ENCODE measurements around the gene ITGB3BP. TPM values are rescaled to one million over a fixed set of nuclear protein-coding genes. Genes with fewer than 3 reads are reported as not detected.
"Not testable (repeated sequence)": the region's sequence is repeated elsewhere in the genome, so short reads cannot be mapped to it uniquely, and the experiment has no call there.

ITGB3BP gene
- total RNA-seq = 10 to 100 TPM; 20.7 to 29.8 (median 21.3) TPM
- total RNA-seq (2013) = 41.8 TPM

GRCh38 chr1:63522891-63523728, at the start of gene ITGB3BP, which contains the start of gene EFCAB7:
ITGB3BP (minus strand) TSS chr1:63523225; CDS start chr1:63523133, 92 bp downstream.
EFCAB7 (plus strand) TSS chr1:63523525; CDS start chr1:63525573, 2,048 bp downstream.
- H3K4me3 Mint-ChIP-seq = peak within 1 kb of the TSS; percentile 96

GRCh38 chr1:63572686-63573085, 49.7 kb upstream of the ITGB3BP start:
- H3K4me3 Mint-ChIP-seq; H3K27ac Mint-ChIP-seq; intact Hi-C loops (cut with micrococcal nuclease); H3K4me3 ChIP-seq (ENCODE audit: low read length); H3K27ac ChIP-seq (ENCODE audit: low read length); H3K36me3 Mint-ChIP-seq; H3K9me3 Mint-ChIP-seq; H3K4me1 Mint-ChIP-seq; H3K27me3 ChIP-seq (ENCODE audit: control insufficient read depth, insufficient read depth, low read length); H3K36me3 ChIP-seq (ENCODE audit: control insufficient read depth, insufficient read depth, low read length); H3K27me3 Mint-ChIP-seq (ENCODE audit: low read depth in 2 of 2); H3K4me1 ChIP-seq (ENCODE audit: control insufficient read depth, insufficient read depth, low read length); DNase-seq; ATAC-seq; H3K9me3 ChIP-seq (ENCODE audit: control insufficient read depth, insufficient read depth, low read length): not testable (repeated sequence)
- 92% methylated on average over 7 of the region's 8 CpGs for WGBS (ENCODE audit: insufficient coverage)

More at GRCh38 chr1:63522891-63523728, at the start of gene ITGB3BP, which contains the start of gene EFCAB7:
- Mint-ChIP-seq H3K36me3 (no peaks in the 10 kb centered on the region), H3K9me3 (no peaks in the 10 kb centered on the region), H3K4me1 (peaks cover 19 to 25% of the 10 kb centered on the region in 2 donors), H3K27me3 (ENCODE audit: low read depth in 2 of 2) (no peaks in the 10 kb centered on the region), H3K27ac (peak within 1 kb of the TSS; percentile 96 to 97)
- ATAC-seq (peak; percentile 83 to 87 (median 84)), DNase-seq (peak; percentile 75 to 91)
- H3K4me3 ChIP-seq (ENCODE audit: low read length) = peak within 1 kb of the TSS; percentile 68
- no peaks in the 10 kb centered on the region for H3K27me3 ChIP-seq (ENCODE audit: control insufficient read depth, insufficient read depth, low read length)
- peaks cover 6% of the 10 kb centered on the region for H3K4me1 ChIP-seq (ENCODE audit: control insufficient read depth, insufficient read depth, low read length)
- peak within 1 kb of the TSS; percentile 86 for H3K27ac ChIP-seq (ENCODE audit: low read length)
- H3K9me3 ChIP-seq (ENCODE audit: control insufficient read depth, insufficient read depth, low read length) = no peaks in the 10 kb centered on the region
- no peak for TF ChIP-seq CTCF (IDR thresholded peaks at IDR 0.05)
- H3K36me3 ChIP-seq (ENCODE audit: control insufficient read depth, insufficient read depth, low read length) = no peaks in the 10 kb centered on the region
- intact Hi-C loops (cut with micrococcal nuclease) = loop anchor here (2.0 kb wide), 2 partner anchors 70 to 156 kb away; partner anchors contain the start of genes ALG6 and PGM1
- WGBS (ENCODE audit: insufficient coverage) = under 1% methylated on average over 50 of the region's 50 CpGs

- Histone ChIP-seq H3K4me3 (ENCODE audit: low read length) (no peak overlapping the region), H3K36me3 (ENCODE audit: control insufficient read depth, insufficient read depth, low read length) (no peaks in the 10 kb centered on the region), H3K27me3 (ENCODE audit: control insufficient read depth, insufficient read depth, low read length) (no peaks in the 10 kb centered on the region), H3K4me1 (ENCODE audit: control insufficient read depth, insufficient read depth, low read length) (no peaks in the 10 kb centered on the region), H3K9me3 (ENCODE audit: control insufficient read depth, insufficient read depth, low read length) (no peaks in the 10 kb centered on the region), H3K27ac (ENCODE audit: low read length) (no peak overlapping the region)
- 91% methylated on average over 1 of the region's 3 CpGs for WGBS (ENCODE audit: insufficient coverage)
- Mint-ChIP-seq H3K4me3 (no peak overlapping the region), H3K36me3 (no peaks in the 10 kb centered on the region), H3K4me1 (no peaks in the 10 kb centered on the region), H3K27me3 (ENCODE audit: low read depth in 2 of 2) (no peaks in the 10 kb centered on the region), H3K27ac (no peak overlapping the region), H3K9me3 (no peaks in the 10 kb centered on the region)
- intact Hi-C loops (cut with micrococcal nuclease) = no loop called here
- no peak for TF ChIP-seq CTCF (IDR thresholded peaks at IDR 0.05)
- DNase-seq = no peak
- no peak for ATAC-seq
These were observed 46.8 kb upstream of the ITGB3BP start for GRCh38 chr1:63569640-63570316.

GRCh38 chr1:63569068-63569467, 46.0 kb upstream of the ITGB3BP start:
- no peak overlapping the region for H3K27ac ChIP-seq (ENCODE audit: low read length)
- Mint-ChIP-seq H3K27me3 (ENCODE audit: low read depth in 2 of 2) (no peaks in the 10 kb centered on the region), H3K4me3 (no peak overlapping the region), H3K27ac (no peak overlapping the region), H3K4me1 (no peaks in the 10 kb centered on the region), H3K36me3 (no peaks in the 10 kb centered on the region), H3K9me3 (no peaks in the 10 kb centered on the region)
- TF ChIP-seq CTCF (IDR thresholded peaks at IDR 0.05) = no peak
- 88% methylated on average over 2 of the region's 4 CpGs for WGBS (ENCODE audit: insufficient coverage)
- no peak for ATAC-seq
- H3K4me3 ChIP-seq (ENCODE audit: low read length) = no peak overlapping the region
- intact Hi-C loops (cut with micrococcal nuclease) = no loop called here
- H3K27me3 ChIP-seq (ENCODE audit: control insufficient read depth, insufficient read depth, low read length) = no peaks in the 10 kb centered on the region
- no peaks in the 10 kb centered on the region for H3K36me3 ChIP-seq (ENCODE audit: control insufficient read depth, insufficient read depth, low read length)
- no peaks in the 10 kb centered on the region for H3K4me1 ChIP-seq (ENCODE audit: control insufficient read depth, insufficient read depth, low read length)
- no peaks in the 10 kb centered on the region for H3K9me3 ChIP-seq (ENCODE audit: control insufficient read depth, insufficient read depth, low read length)
- no peak for DNase-seq
